ENCODE data around the gene ISM2. TPM values are rescaled to one million over a fixed set of nuclear protein-coding genes. Genes with fewer than 3 reads are reported as not detected.

ISM2 gene
- total RNA-seq, 1 donor, result under 0.01 TPM

DNA sequence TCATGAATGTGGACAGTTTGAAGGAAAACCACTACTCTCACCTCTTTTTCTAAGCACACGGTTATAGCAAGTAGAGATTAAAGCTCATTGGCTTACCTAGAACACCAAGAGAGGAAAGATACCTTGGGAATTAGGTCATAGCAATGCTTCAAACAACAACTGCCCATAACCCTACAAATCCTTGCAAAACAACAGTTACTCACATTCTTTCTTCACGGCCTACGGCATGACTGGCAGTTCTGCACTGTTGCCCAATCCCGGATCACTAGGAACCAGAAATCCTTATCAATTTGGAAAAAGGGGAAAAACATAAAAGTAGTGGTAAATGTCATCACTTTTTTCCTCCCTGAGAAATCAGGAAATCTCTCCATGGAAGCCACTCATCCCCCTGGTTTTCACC is 9.6 kb upstream of the ISM2 start:
- H3K4me3 ChIP-seq (ENCODE audit: low read depth, low read length), result no peak overlapping the region
- peak; percentile 76 for DNase-seq (ENCODE audit: low read depth)
- TF ChIP-seq, protein P1, sequence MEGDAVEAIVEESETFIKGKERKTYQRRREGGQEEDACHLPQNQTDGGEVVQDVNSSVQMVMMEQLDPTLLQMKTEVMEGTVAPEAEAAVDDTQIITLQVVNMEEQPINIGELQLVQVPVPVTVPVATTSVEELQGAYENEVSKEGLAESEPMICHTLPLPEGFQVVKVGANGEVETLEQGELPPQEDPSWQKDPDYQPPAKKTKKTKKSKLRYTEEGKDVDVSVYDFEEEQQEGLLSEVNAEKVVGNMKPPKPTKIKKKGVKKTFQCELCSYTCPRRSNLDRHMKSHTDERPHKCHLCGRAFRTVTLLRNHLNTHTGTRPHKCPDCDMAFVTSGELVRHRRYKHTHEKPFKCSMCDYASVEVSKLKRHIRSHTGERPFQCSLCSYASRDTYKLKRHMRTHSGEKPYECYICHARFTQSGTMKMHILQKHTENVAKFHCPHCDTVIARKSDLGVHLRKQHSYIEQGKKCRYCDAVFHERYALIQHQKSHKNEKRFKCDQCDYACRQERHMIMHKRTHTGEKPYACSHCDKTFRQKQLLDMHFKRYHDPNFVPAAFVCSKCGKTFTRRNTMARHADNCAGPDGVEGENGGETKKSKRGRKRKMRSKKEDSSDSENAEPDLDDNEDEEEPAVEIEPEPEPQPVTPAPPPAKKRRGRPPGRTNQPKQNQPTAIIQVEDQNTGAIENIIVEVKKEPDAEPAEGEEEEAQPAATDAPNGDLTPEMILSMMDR (IDR thresholded peaks at IDR 0.05; ENCODE audit: insufficient read depth, low read depth, low read length), result no peak

GRCh38 chr14:77507762-77508161 is 9.1 kb upstream of the ISM2 start:
- TF ChIP-seq, protein P1 (IDR thresholded peaks at IDR 0.05; ENCODE audit: insufficient read depth, low read depth, low read length), result no peak
- DNase-seq (ENCODE audit: low read depth), result no peak
- no peak overlapping the region for H3K4me3 ChIP-seq (ENCODE audit: low read depth, low read length)

GRCh38 chr14:77505031-77505430 is 6.4 kb upstream of the ISM2 start:
- no peak for DNase-seq (ENCODE audit: low read depth)
- no peak overlapping the region for H3K4me3 ChIP-seq (ENCODE audit: low read depth, low read length)
- TF ChIP-seq, protein P1 (IDR thresholded peaks at IDR 0.05; ENCODE audit: insufficient read depth, low read depth, low read length), result no peak

DNA sequence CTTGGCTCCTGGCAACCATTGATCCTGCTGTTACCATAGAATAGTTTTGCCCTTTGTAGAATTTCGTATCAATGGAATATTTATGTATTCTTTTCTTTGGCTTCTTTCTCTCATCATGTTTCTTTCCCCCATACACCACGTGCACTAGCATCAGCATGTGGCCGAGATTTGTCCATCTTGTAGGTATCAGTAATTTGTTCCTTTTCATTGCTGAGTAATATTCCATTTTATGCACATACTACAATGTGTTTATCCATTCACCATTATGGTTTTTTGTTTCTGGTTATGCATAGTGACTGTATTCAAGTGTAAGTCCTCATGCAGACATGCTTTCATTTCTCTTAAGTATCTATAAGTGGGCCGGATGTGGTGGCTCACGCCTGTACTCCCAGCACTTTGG is 4.5 kb upstream of the ISM2 start:
- TF ChIP-seq, protein P1 (IDR thresholded peaks at IDR 0.05; ENCODE audit: insufficient read depth, low read depth, low read length), result no peak

DNA sequence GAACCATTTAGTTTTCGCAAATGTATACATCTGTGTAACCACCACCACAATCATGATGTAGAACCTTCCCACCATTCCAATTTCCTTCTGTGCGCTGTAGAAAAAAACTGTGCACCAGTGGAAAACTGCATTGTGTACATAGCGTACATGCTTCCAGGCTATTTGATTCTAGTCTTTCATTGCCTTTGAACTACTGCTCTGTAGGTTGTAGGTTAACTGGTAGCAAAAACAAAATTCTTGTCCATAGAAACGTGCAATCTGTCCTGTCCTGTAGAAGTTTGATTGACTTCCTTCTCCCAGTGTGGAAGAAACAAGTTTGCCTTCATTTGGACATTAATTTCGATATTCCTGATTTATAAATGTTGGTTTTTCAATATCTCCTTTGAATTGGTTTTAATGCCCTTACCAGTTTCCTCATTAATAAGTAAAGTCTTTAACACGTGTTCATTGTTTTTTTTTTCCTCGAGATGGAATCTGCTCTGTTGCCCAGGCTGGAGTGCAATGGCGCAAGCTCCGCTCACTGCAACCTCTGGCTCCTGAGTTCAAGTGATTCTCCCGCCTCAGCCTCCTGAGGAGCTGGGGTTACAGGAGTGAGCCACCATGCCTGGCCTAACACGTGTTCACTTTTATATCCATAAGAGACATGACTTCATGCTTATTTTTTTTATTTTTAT is 3.6 kb upstream of the ISM2 start:
- DNase-seq (ENCODE audit: low read depth), result no peak
- H3K4me3 ChIP-seq (ENCODE audit: low read depth, low read length), result no peak overlapping the region
- TF ChIP-seq, protein P1 (IDR thresholded peaks at IDR 0.05; ENCODE audit: insufficient read depth, low read depth, low read length), result no peak

More for the DNA sequence above, 4.5 kb upstream of the ISM2 start:
- H3K4me3 ChIP-seq (ENCODE audit: low read depth, low read length), result no peak overlapping the region
- DNase-seq (ENCODE audit: low read depth), result no peak

GRCh38 chr14:77498984-77499527 is 440 bp upstream of the ISM2 start:
- DNase-seq (ENCODE audit: low read depth), result no peak
- TF ChIP-seq, protein P1 (IDR thresholded peaks at IDR 0.05; ENCODE audit: insufficient read depth, low read depth, low read length), result no peak
- peak overlapping the region; percentile 51 for H3K4me3 ChIP-seq (ENCODE audit: low read depth, low read length)
